GM23338 (cell line): ENCODE measurements around the gene MET. TPM values are rescaled to one million over a fixed set of nuclear protein-coding genes. Genes with fewer than 3 reads are reported as not detected.

ENCODE experiments used
- ATAC-seq: fragments of 200-7000 bp; cut with Tn5 transposase; 3 replicates; pipeline ENCODE4 v1.9.1; 2020
- DNase-seq: peaks from one replicate; pipeline ENCODE4 v3.0.0-alpha.2; 2015; ENCODE audit warnings: low spot score
- H2AFZ ChIP-seq: fragments of 200-600 bp; sonication (generic); 2 replicates; pipeline ENCODE4 v1.8.0; 2016; ENCODE audit warnings: antibody characterized with exemption, mild to moderate bottlenecking, moderate library complexity
- H3F3A ChIP-seq: fragments of 200-600 bp; sonication (generic); replicated peaks from 2 replicates; pipeline ENCODE4 v1.8.0; 2017; ENCODE audit warnings: antibody characterized with exemption, mixed run types, low read depth
- H3K27ac ChIP-seq: fragments of 200-600 bp; sonication (generic); 2 replicates; pipeline ENCODE4 v1.6.1; 2016; ENCODE audit warnings: low read depth
- H3K27me3 ChIP-seq: fragments of 200-600 bp; sonication (generic); 2 replicates; pipeline ENCODE4 v1.8.0; 2016; ENCODE audit warnings: mild to moderate bottlenecking, mixed run types, moderate library complexity; ENCODE audit not compliant: insufficient read depth
- H3K36me3 ChIP-seq: fragments of 200-600 bp; sonication (generic); 2 replicates; pipeline ENCODE4 v1.8.0; 2016; ENCODE audit warnings: mild to moderate bottlenecking; ENCODE audit not compliant: insufficient read depth
- H3K4me1 ChIP-seq: fragments of 200-600 bp; sonication (generic); 2 replicates; pipeline ENCODE4 v1.8.0; 2016; ENCODE audit warnings: mild to moderate bottlenecking, moderate library complexity; ENCODE audit not compliant: insufficient read depth
- H3K4me2 ChIP-seq: fragments of 200-600 bp; sonication (generic); 2 replicates; pipeline ENCODE4 v1.7.1; 2017; ENCODE audit warnings: mixed run types
- H3K4me3 ChIP-seq: fragments of 200-600 bp; sonication (generic); 2 replicates; pipeline ENCODE4 v1.6.1; 2016; ENCODE audit warnings: mixed run types
- H3K79me2 ChIP-seq: fragments of 200-600 bp; sonication (generic); replicated peaks from 2 replicates; pipeline ENCODE4 v1.8.0; 2017; ENCODE audit warnings: mild to moderate bottlenecking; ENCODE audit not compliant: insufficient read depth
- H3K9me2 ChIP-seq: fragments of 200-600 bp; sonication (generic); 2 replicates; pipeline ENCODE4 v1.8.0; 2017; ENCODE audit not compliant: insufficient read depth
- H4K20me1 ChIP-seq: fragments of 200-600 bp; sonication (generic); replicated peaks from 2 replicates; pipeline ENCODE4 v1.8.0; 2017; ENCODE audit warnings: mild to moderate bottlenecking; ENCODE audit not compliant: insufficient read depth
- H3K27ac Mint-ChIP-seq: 2 replicates; pipeline ENCODE4 v1.8.0; 2020; ENCODE audit warnings: inconsistent platforms, mild to moderate bottlenecking, moderate library complexity, mixed read lengths
- H3K27me3 Mint-ChIP-seq: 3 replicates; pipeline ENCODE4 v1.8.0; 2022; ENCODE audit warnings: low read depth, mild to moderate bottlenecking, moderate library complexity, mixed read lengths, inconsistent platforms; ENCODE audit not compliant: insufficient read depth, poor library complexity
- H3K36me3 Mint-ChIP-seq: 3 replicates; pipeline ENCODE4 v1.8.0; 2021; ENCODE audit warnings: low read depth, mild to moderate bottlenecking, inconsistent platforms, moderate library complexity, mixed read lengths
- H3K4me1 Mint-ChIP-seq: 3 replicates; pipeline ENCODE4 v1.8.0; 2020; ENCODE audit warnings: mild to moderate bottlenecking, inconsistent platforms, mixed read lengths
- H3K4me3 Mint-ChIP-seq: 3 replicates; pipeline ENCODE4 v1.8.0; 2021; ENCODE audit warnings: moderate library complexity, mild to moderate bottlenecking, inconsistent platforms, mixed read lengths
- H3K9me3 Mint-ChIP-seq: 3 replicates; pipeline ENCODE4 v1.8.0; 2020; ENCODE audit warnings: moderate library complexity, mild to moderate bottlenecking, inconsistent platforms, mixed read lengths
- CREB1 ChIP-seq: fragments of 250-450 bp; sonication (Bioruptor Pico); IDR thresholded peaks from 2 replicates; pipeline ENCODE4 v1.5.0; 2020; ENCODE audit warnings: low read depth, mild to moderate bottlenecking, moderate library complexity
- EZH2 ChIP-seq: fragments of 200-600 bp; sonication (generic); IDR thresholded peaks from one replicate; pipeline ENCODE4 v1.8.0; 2017; ENCODE audit warnings: antibody characterized with exemption, mild to moderate bottlenecking, low read depth; ENCODE audit not compliant: unreplicated experiment
- EZH2phosphoT487 ChIP-seq: fragments of 200-600 bp; sonication (generic); IDR thresholded peaks from one replicate; pipeline ENCODE4 v1.8.1; 2018; ENCODE audit warnings: antibody characterized with exemption; ENCODE audit not compliant: unreplicated experiment
- JUNB ChIP-seq: IDR thresholded peaks from one replicate; pipeline ENCODE4 v1.6.1; 2016; ENCODE audit warnings: antibody characterized with exemption; ENCODE audit not compliant: unreplicated experiment
- NANOG ChIP-seq: IDR thresholded peaks from 2 replicates; pipeline ENCODE4 v1.6.1; 2016; ENCODE audit warnings: antibody characterized with exemption, borderline replicate concordance
- POLR2AphosphoS5 ChIP-seq: IDR thresholded peaks from 2 replicates; pipeline ENCODE4 v1.6.1; 2016; ENCODE audit warnings: antibody characterized with exemption, low read depth
- STAT1 ChIP-seq: IDR thresholded peaks from one replicate; pipeline ENCODE4 v1.6.1; 2016; ENCODE audit warnings: antibody characterized with exemption; ENCODE audit not compliant: unreplicated experiment
- ZNF114 ChIP-seq: fragments of 250-450 bp; sonication (Bioruptor Pico); IDR thresholded peaks from 2 replicates; pipeline ENCODE4 v1.5.0; 2020; ENCODE audit warnings: mild to moderate bottlenecking, moderate library complexity
- ZNF331 ChIP-seq: fragments of 250-450 bp; sonication (Bioruptor Pico); IDR thresholded peaks from 2 replicates; pipeline ENCODE4 v1.5.0; 2020; ENCODE audit warnings: low read depth, mild to moderate bottlenecking, moderate library complexity
- polyA plus RNA-seq: library from polyadenylated mRNA; unstranded; fragments of >200 nt; fragmentation: Nextera tagmentation; extraction: Ambion mirVana; gene quantifications from 2 replicates; pipeline ENCODE4 v1.2.1, GENCODE V29; 2016
- total RNA-seq: library from RNA; depleted of rRNA; stranded (reverse); fragments of >200 nt; shearing (Covaris generic); gene quantifications from 2 replicates; pipeline ENCODE4 v1.2.3, GENCODE V29; 2014
- TF ChIP-seq, protein P1 (sequence below): fragments of 250-450 bp; sonication (Bioruptor Pico); IDR thresholded peaks from 2 replicates; pipeline ENCODE4 v1.5.0; 2020; ENCODE audit warnings: mild to moderate bottlenecking, moderate library complexity
- TF ChIP-seq, protein P2 (sequence below): IDR thresholded peaks from one replicate; pipeline ENCODE4 v1.6.1; 2018; ENCODE audit warnings: antibody characterized with exemption; ENCODE audit not compliant: unreplicated experiment
- TF ChIP-seq, protein P3 (sequence below): IDR thresholded peaks from 2 replicates; pipeline ENCODE4 v1.6.1; 2016; ENCODE audit warnings: antibody characterized with exemption
- TF ChIP-seq, protein P4 (sequence below), 2 experiments: fragments of 200-600 bp in 1 of 2; sonication (generic) in 1 of 2; conservative IDR thresholded peaks; 2 replicates each; pipeline versions ENCODE4 v1.5.1 to v1.6.1; 2016 to 2017; ENCODE audit warnings: antibody characterized with exemption in 2 of 2, low read depth in 2 of 2, mild to moderate bottlenecking in 2 of 2, moderate library complexity in 1 of 2

Gene MET
- total and polyA plus RNA-seq, 2 experiments from 2014 or later: 4.8 to 23.1 TPM

DNA sequence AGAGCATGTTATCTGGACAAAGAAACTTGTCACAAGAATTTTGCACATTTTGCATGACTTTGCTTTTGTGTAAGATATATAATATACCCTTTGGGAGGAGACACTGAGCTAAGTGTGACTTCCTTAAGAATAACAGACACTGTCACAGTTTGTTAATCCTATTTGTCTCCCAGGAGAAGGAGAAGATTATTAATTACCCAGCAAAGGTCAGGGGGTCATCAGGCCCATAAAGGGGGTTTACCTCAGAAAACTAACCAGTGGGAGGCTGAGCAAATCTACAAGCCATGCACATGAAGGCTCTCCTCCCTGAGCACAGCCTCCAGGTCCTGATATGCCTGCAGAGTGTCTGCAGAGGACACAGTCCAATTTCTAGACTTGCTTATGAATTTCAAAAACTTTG, 10.1 kb upstream of the MET start:
- Mint-ChIP-seq H3K9me3 (no peaks in the 10 kb centered on the region; the same call in 2 of the 3 replicates), H3K4me1 (no peaks in the 10 kb centered on the region), H3K27me3 (no peaks in the 10 kb centered on the region), H3K4me3 (no peak overlapping the region), H3K27ac (no peak overlapping the region), H3K36me3 (no peaks in the 10 kb centered on the region)
- Histone ChIP-seq H3K4me1 (no peaks in the 10 kb centered on the region), H4K20me1 (no peaks in the 10 kb centered on the region), H3K27ac (no peak overlapping the region), H3K36me3 (no peaks in the 10 kb centered on the region), H3K4me2 (no peak overlapping the region), H3K79me2 (no peaks in the 10 kb centered on the region), H3K4me3 (no peak overlapping the region), H3K9me2 (no peaks in the 10 kb centered on the region), H3K27me3 (no peaks in the 10 kb centered on the region), H3F3A (no peaks in the 10 kb centered on the region), H2AFZ (0 out of 2 replicates have a peak overlapping the region, but pooled peaks have one; percentile 67)
- no peak for TF ChIP-seq EZH2phosphoT487
- no peak for TF ChIP-seq ZNF331 (CRISPR knock-in tag)
- no peak for TF ChIP-seq CREB1
- TF ChIP-seq, protein P1, sequence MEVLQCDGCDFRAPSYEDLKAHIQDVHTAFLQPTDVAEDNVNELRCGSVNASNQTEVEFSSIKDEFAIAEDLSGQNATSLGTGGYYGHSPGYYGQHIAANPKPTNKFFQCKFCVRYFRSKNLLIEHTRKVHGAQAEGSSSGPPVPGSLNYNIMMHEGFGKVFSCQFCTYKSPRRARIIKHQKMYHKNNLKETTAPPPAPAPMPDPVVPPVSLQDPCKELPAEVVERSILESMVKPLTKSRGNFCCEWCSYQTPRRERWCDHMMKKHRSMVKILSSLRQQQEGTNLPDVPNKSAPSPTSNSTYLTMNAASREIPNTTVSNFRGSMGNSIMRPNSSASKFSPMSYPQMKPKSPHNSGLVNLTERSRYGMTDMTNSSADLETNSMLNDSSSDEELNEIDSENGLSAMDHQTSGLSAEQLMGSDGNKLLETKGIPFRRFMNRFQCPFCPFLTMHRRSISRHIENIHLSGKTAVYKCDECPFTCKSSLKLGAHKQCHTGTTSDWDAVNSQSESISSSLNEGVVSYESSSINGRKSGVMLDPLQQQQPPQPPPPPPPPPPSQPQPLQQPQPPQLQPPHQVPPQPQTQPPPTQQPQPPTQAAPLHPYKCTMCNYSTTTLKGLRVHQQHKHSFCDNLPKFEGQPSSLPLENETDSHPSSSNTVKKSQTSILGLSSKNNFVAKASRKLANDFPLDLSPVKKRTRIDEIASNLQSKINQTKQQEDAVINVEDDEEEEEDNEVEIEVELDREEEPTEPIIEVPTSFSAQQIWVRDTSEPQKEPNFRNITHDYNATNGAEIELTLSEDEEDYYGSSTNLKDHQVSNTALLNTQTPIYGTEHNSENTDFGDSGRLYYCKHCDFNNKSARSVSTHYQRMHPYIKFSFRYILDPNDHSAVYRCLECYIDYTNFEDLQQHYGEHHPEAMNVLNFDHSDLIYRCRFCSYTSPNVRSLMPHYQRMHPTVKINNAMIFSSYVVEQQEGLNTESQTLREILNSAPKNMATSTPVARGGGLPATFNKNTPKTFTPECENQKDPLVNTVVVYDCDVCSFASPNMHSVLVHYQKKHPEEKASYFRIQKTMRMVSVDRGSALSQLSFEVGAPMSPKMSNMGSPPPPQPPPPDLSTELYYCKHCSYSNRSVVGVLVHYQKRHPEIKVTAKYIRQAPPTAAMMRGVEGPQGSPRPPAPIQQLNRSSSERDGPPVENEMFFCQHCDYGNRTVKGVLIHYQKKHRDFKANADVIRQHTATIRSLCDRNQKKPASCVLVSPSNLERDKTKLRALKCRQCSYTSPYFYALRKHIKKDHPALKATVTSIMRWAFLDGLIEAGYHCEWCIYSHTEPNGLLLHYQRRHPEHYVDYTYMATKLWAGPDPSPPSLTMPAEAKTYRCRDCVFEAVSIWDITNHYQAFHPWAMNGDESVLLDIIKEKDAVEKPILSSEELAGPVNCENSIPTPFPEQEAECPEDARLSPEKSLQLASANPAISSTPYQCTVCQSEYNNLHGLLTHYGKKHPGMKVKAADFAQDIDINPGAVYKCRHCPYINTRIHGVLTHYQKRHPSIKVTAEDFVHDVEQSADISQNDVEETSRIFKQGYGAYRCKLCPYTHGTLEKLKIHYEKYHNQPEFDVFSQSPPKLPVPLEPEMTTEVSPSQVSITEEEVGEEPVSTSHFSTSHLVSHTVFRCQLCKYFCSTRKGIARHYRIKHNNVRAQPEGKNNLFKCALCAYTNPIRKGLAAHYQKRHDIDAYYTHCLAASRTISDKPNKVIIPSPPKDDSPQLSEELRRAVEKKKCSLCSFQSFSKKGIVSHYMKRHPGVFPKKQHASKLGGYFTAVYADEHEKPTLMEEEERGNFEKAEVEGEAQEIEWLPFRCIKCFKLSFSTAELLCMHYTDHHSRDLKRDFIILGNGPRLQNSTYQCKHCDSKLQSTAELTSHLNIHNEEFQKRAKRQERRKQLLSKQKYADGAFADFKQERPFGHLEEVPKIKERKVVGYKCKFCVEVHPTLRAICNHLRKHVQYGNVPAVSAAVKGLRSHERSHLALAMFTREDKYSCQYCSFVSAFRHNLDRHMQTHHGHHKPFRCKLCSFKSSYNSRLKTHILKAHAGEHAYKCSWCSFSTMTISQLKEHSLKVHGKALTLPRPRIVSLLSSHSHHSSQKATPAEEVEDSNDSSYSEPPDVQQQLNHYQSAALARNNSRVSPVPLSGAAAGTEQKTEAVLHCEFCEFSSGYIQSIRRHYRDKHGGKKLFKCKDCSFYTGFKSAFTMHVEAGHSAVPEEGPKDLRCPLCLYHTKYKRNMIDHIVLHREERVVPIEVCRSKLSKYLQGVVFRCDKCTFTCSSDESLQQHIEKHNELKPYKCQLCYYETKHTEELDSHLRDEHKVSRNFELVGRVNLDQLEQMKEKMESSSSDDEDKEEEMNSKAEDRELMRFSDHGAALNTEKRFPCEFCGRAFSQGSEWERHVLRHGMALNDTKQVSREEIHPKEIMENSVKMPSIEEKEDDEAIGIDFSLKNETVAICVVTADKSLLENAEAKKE (CRISPR knock-in tag): no peak
- no peak for TF ChIP-seq ZNF114 (CRISPR knock-in tag)
- no peak for TF ChIP-seq POLR2AphosphoS5
- TF ChIP-seq, protein P2, sequence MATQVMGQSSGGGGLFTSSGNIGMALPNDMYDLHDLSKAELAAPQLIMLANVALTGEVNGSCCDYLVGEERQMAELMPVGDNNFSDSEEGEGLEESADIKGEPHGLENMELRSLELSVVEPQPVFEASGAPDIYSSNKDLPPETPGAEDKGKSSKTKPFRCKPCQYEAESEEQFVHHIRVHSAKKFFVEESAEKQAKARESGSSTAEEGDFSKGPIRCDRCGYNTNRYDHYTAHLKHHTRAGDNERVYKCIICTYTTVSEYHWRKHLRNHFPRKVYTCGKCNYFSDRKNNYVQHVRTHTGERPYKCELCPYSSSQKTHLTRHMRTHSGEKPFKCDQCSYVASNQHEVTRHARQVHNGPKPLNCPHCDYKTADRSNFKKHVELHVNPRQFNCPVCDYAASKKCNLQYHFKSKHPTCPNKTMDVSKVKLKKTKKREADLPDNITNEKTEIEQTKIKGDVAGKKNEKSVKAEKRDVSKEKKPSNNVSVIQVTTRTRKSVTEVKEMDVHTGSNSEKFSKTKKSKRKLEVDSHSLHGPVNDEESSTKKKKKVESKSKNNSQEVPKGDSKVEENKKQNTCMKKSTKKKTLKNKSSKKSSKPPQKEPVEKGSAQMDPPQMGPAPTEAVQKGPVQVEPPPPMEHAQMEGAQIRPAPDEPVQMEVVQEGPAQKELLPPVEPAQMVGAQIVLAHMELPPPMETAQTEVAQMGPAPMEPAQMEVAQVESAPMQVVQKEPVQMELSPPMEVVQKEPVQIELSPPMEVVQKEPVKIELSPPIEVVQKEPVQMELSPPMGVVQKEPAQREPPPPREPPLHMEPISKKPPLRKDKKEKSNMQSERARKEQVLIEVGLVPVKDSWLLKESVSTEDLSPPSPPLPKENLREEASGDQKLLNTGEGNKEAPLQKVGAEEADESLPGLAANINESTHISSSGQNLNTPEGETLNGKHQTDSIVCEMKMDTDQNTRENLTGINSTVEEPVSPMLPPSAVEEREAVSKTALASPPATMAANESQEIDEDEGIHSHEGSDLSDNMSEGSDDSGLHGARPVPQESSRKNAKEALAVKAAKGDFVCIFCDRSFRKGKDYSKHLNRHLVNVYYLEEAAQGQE: no peak
- TF ChIP-seq NANOG: no peak
- no peak for TF ChIP-seq STAT1
- no peak for TF ChIP-seq EZH2
- TF ChIP-seq, protein P3, sequence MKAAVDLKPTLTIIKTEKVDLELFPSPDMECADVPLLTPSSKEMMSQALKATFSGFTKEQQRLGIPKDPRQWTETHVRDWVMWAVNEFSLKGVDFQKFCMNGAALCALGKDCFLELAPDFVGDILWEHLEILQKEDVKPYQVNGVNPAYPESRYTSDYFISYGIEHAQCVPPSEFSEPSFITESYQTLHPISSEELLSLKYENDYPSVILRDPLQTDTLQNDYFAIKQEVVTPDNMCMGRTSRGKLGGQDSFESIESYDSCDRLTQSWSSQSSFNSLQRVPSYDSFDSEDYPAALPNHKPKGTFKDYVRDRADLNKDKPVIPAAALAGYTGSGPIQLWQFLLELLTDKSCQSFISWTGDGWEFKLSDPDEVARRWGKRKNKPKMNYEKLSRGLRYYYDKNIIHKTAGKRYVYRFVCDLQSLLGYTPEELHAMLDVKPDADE: no peak
- TF ChIP-seq, protein P4, sequence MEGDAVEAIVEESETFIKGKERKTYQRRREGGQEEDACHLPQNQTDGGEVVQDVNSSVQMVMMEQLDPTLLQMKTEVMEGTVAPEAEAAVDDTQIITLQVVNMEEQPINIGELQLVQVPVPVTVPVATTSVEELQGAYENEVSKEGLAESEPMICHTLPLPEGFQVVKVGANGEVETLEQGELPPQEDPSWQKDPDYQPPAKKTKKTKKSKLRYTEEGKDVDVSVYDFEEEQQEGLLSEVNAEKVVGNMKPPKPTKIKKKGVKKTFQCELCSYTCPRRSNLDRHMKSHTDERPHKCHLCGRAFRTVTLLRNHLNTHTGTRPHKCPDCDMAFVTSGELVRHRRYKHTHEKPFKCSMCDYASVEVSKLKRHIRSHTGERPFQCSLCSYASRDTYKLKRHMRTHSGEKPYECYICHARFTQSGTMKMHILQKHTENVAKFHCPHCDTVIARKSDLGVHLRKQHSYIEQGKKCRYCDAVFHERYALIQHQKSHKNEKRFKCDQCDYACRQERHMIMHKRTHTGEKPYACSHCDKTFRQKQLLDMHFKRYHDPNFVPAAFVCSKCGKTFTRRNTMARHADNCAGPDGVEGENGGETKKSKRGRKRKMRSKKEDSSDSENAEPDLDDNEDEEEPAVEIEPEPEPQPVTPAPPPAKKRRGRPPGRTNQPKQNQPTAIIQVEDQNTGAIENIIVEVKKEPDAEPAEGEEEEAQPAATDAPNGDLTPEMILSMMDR (conservative IDR thresholded peaks at IDR 0.05; ENCODE audit: low read depth in 2 of 2): no peak
- TF ChIP-seq JUNB: no peak
- no peak for ATAC-seq
- no peak for DNase-seq
